DOHH2 (cell line): ENCODE data around the gene SLC35F4.

Experiments
- EZH2phosphoT487 ChIP-seq: fragments of 200-600 bp; sonication (generic); IDR thresholded peaks from 2 replicates; pipeline ENCODE4 v1.6.1; 2017; ENCODE audit warnings: borderline replicate concordance, mild to moderate bottlenecking, antibody characterized with exemption, low read length, moderate library complexity, mixed read lengths
- TF ChIP-seq, protein P1 (sequence below): fragments of 200-600 bp; sonication (generic); IDR thresholded peaks from one replicate; pipeline ENCODE4 v1.5.1; 2014; ENCODE audit warnings: antibody characterized with exemption, mild to moderate bottlenecking, low read depth, low read length; ENCODE audit not compliant: poor library complexity, severe bottlenecking

- TF ChIP-seq, protein P1, sequence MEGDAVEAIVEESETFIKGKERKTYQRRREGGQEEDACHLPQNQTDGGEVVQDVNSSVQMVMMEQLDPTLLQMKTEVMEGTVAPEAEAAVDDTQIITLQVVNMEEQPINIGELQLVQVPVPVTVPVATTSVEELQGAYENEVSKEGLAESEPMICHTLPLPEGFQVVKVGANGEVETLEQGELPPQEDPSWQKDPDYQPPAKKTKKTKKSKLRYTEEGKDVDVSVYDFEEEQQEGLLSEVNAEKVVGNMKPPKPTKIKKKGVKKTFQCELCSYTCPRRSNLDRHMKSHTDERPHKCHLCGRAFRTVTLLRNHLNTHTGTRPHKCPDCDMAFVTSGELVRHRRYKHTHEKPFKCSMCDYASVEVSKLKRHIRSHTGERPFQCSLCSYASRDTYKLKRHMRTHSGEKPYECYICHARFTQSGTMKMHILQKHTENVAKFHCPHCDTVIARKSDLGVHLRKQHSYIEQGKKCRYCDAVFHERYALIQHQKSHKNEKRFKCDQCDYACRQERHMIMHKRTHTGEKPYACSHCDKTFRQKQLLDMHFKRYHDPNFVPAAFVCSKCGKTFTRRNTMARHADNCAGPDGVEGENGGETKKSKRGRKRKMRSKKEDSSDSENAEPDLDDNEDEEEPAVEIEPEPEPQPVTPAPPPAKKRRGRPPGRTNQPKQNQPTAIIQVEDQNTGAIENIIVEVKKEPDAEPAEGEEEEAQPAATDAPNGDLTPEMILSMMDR: no peak
- TF ChIP-seq EZH2phosphoT487: no peak
Observed at GRCh38 chr14:57575482-57575881, 290.4 kb downstream of the SLC35F4 start.
